Ishikawa (cell line): ENCODE results near the gene TSSK1B.

ENCODE experiments used
- CEBPB ChIP-seq: IDR thresholded peaks from 2 replicates; pipeline ENCODE4 v1.6.1; 2012
- CREB1 ChIP-seq: IDR thresholded peaks from 2 replicates; pipeline ENCODE4 v1.6.1; 2012; ENCODE audit warnings: low read depth
- EGR1 ChIP-seq: IDR thresholded peaks from 2 replicates; pipeline ENCODE4 v1.6.1; 2012
- EP300 ChIP-seq: IDR thresholded peaks from 2 replicates; pipeline ENCODE4 v1.6.1; 2012; ENCODE audit warnings: borderline replicate concordance
- FOXM1 ChIP-seq: IDR thresholded peaks from 2 replicates; pipeline ENCODE4 v1.6.1; 2012; ENCODE audit warnings: low read depth, borderline replicate concordance
- NFIC ChIP-seq: IDR thresholded peaks from 2 replicates; pipeline ENCODE4 v1.6.1; 2012
- RAD21 ChIP-seq: IDR thresholded peaks from 2 replicates; pipeline ENCODE4 v1.6.1; 2012; ENCODE audit warnings: low read depth
- TAF1 ChIP-seq: IDR thresholded peaks from 2 replicates; pipeline ENCODE4 v1.6.1; 2012; ENCODE audit warnings: low read depth, mild to moderate bottlenecking
- TCF12 ChIP-seq: IDR thresholded peaks from 2 replicates; pipeline ENCODE4 v1.6.1; 2012; ENCODE audit warnings: low read depth
- TEAD4 ChIP-seq: IDR thresholded peaks from 2 replicates; pipeline ENCODE4 v1.6.1; 2012
- YY1 ChIP-seq: IDR thresholded peaks from 2 replicates; pipeline ENCODE4 v1.6.1; 2012; ENCODE audit warnings: low read depth
- ZBTB7A ChIP-seq: IDR thresholded peaks from 2 replicates; pipeline ENCODE4 v1.6.1; 2012; ENCODE audit warnings: low read depth
- TF ChIP-seq, protein P1 (sequence below): IDR thresholded peaks from 2 replicates; pipeline ENCODE4 v1.6.1; 2012
- TF ChIP-seq, protein P2 (sequence below): IDR thresholded peaks from 2 replicates; pipeline ENCODE4 v1.6.1; 2012
- TF ChIP-seq, protein P3 (sequence below): IDR thresholded peaks from 2 replicates; pipeline ENCODE4 v1.6.1; 2012; ENCODE audit warnings: low read depth, mild to moderate bottlenecking

TSSK1B gene

DNA sequence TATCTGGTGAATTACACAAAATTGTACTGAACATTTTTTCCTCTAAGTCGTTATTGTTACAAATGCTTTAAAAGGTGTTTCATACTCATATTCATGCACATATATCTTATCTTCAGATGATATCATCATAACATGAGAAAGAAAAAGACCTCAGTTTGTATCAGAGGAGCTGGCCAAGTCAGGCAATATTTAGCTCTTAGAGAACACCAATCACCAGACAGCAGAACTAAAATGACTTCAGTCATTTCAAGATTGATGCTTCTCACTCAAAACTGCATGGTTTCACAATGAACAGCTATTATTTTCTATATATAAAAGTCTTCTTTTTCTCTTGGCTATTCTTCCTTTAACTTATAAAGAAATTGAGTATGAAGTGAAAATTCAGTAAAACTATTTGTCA lies 44.6 kb downstream of the TSSK1B start:
- TF ChIP-seq NFIC (no peak), CREB1 (no peak), RAD21 (no peak), TAF1 (no peak), CEBPB (no peak), EP300 (no peak), TCF12 (no peak), ZBTB7A (no peak), FOXM1 (no peak), YY1 (no peak), EGR1 (no peak), TEAD4 (no peak)
- TF ChIP-seq, protein P1, sequence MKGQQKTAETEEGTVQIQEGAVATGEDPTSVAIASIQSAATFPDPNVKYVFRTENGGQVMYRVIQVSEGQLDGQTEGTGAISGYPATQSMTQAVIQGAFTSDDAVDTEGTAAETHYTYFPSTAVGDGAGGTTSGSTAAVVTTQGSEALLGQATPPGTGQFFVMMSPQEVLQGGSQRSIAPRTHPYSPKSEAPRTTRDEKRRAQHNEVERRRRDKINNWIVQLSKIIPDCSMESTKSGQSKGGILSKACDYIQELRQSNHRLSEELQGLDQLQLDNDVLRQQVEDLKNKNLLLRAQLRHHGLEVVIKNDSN: no peak
- TF ChIP-seq, protein P2, sequence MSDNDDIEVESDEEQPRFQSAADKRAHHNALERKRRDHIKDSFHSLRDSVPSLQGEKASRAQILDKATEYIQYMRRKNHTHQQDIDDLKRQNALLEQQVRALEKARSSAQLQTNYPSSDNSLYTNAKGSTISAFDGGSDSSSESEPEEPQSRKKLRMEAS: no peak
- TF ChIP-seq, protein P3, sequence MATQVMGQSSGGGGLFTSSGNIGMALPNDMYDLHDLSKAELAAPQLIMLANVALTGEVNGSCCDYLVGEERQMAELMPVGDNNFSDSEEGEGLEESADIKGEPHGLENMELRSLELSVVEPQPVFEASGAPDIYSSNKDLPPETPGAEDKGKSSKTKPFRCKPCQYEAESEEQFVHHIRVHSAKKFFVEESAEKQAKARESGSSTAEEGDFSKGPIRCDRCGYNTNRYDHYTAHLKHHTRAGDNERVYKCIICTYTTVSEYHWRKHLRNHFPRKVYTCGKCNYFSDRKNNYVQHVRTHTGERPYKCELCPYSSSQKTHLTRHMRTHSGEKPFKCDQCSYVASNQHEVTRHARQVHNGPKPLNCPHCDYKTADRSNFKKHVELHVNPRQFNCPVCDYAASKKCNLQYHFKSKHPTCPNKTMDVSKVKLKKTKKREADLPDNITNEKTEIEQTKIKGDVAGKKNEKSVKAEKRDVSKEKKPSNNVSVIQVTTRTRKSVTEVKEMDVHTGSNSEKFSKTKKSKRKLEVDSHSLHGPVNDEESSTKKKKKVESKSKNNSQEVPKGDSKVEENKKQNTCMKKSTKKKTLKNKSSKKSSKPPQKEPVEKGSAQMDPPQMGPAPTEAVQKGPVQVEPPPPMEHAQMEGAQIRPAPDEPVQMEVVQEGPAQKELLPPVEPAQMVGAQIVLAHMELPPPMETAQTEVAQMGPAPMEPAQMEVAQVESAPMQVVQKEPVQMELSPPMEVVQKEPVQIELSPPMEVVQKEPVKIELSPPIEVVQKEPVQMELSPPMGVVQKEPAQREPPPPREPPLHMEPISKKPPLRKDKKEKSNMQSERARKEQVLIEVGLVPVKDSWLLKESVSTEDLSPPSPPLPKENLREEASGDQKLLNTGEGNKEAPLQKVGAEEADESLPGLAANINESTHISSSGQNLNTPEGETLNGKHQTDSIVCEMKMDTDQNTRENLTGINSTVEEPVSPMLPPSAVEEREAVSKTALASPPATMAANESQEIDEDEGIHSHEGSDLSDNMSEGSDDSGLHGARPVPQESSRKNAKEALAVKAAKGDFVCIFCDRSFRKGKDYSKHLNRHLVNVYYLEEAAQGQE: no peak

DNA sequence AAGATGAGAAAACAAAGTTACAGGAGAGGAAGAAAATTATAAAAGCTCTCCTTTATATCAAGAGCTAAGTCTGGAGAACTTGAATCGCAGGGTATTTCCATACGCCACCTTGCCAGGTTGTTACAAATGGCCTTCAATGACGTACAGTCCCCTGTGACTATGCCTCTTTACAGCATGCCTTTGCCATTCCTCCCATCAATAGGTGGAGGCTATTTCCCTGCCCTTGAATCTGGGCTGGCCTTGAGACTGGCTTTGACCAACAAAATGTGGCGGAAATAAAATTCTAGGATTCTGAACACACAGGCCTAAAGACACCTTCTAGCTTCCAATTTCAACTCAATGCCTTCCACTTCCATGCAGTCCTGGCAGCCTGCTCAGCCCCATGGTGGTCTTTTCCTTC lies 45.7 kb downstream of the TSSK1B start:
- TF ChIP-seq RAD21: no peak
- TF ChIP-seq, protein P1: no peak
- TF ChIP-seq CEBPB: no peak
- TF ChIP-seq EP300: no peak
- no peak for TF ChIP-seq CREB1
- TF ChIP-seq YY1: no peak
- TF ChIP-seq, protein P2: no peak
- no peak for TF ChIP-seq NFIC
- TF ChIP-seq, protein P3: no peak
- TF ChIP-seq TAF1: no peak
- TF ChIP-seq TEAD4: no peak
- no peak for TF ChIP-seq FOXM1

DNA sequence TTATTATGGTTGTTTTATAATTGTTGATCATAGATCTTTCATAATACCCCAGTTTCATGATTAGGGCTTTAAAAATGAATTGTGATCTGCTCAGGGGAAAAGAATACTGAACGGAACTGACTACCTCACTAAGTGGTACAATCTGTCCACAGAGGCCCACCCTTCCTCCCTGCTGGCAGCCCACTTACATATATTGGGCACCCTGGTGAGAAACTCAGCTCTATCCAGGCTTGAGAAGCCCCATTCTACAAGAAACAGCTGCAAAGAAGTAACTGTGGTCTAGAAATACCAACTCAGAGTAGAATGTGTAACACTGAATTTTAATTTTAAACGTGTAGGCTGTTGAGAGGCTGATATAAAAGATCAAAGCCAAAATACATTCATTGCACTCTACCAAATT lies 46.9 kb downstream of the TSSK1B start:
- TF ChIP-seq ZBTB7A (no peak), TEAD4 (no peak), TCF12 (no peak), EP300 (no peak), EGR1 (no peak), YY1 (no peak), CEBPB (no peak), RAD21 (no peak), TAF1 (no peak), FOXM1 (no peak), NFIC (no peak), CREB1 (no peak)
- TF ChIP-seq, protein P2: no peak
- TF ChIP-seq, protein P1: no peak
- TF ChIP-seq, protein P3: no peak

DNA sequence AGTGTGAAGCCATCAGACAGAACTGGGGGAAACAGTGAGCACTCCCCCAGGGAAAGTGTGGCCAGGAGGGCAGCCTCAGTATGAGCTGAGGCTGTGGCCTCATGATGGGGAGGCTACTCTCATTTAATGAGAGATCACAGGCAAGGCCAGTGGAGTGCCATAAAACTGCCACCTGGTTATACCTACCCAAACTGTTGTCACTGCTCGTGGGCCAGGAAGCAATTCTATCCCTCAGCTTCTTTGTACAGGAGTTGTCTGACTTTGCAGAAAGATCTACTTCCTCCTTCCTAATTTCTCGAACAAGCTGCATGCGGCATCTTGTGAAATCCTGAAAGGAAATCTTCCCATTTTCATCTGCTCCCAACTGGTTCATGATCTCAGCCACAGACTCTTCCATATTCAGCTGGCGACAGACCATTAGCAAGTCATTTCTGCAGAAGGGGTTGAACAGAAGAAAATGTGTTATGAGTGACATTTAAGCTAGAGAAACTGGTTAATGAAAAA lies 50.0 kb downstream of the TSSK1B start:
- TF ChIP-seq, protein P2: no peak
- TF ChIP-seq, protein P3: no peak
- TF ChIP-seq TCF12 (no peak), ZBTB7A (no peak), TAF1 (no peak), TEAD4 (no peak), FOXM1 (no peak), CEBPB (no peak), EGR1 (no peak), EP300 (no peak), NFIC (no peak), RAD21 (no peak), CREB1 (no peak), YY1 (no peak)
- TF ChIP-seq, protein P1: no peak
